ENCODE measurements around the gene RNF150.
A peak's percentile ranks its signal among the peaks of the same experiment; 100 is the strongest.

DNA sequence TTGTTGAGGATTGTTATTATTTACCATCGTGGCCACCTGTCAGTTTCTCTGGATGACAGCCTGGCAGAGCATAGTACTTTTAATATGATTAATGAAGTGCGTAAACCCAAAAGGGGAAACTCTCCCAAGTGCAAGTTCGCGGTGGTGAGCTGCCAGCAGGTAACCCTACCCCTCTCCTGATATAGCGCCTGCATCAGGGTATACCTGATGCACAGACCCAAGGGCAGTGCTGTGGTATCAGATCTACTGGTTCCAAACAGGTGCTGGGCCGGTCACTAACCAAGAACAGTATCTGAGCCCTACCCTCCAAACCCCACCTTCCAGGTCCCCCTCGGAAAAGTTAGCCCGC lies 1.6 kb downstream of the RNF150 start:
- TF ChIP-seq, protein P1, sequence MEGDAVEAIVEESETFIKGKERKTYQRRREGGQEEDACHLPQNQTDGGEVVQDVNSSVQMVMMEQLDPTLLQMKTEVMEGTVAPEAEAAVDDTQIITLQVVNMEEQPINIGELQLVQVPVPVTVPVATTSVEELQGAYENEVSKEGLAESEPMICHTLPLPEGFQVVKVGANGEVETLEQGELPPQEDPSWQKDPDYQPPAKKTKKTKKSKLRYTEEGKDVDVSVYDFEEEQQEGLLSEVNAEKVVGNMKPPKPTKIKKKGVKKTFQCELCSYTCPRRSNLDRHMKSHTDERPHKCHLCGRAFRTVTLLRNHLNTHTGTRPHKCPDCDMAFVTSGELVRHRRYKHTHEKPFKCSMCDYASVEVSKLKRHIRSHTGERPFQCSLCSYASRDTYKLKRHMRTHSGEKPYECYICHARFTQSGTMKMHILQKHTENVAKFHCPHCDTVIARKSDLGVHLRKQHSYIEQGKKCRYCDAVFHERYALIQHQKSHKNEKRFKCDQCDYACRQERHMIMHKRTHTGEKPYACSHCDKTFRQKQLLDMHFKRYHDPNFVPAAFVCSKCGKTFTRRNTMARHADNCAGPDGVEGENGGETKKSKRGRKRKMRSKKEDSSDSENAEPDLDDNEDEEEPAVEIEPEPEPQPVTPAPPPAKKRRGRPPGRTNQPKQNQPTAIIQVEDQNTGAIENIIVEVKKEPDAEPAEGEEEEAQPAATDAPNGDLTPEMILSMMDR (IDR thresholded peaks at IDR 0.05; ENCODE audit: poor library complexity), result no peak
- peak; percentile 23 for TF ChIP-seq EZH2 (IDR thresholded peaks at IDR 0.05; ENCODE audit: borderline replicate concordance)
- no peak for TF ChIP-seq EZH2phosphoT487 (IDR thresholded peaks at IDR 0.05; ENCODE audit: low read depth, severe bottlenecking, unreplicated experiment)
